GM13976 (cell line): ENCODE results near the gene KRTAP4-3.
"Not testable (repeated sequence)": the region's sequence is repeated elsewhere in the genome, so short reads cannot be mapped to it uniquely, and the experiment has no call there.

Experiments used
- DNase-seq: peaks from one replicate; pipeline ENCODE4 v3.0.0; 2012; ENCODE audit warnings: low spot score
- CTCF ChIP-seq: IDR thresholded peaks from 2 replicates; pipeline ENCODE4 v1.5.1; 2012; ENCODE audit warnings: borderline replicate concordance, mild to moderate bottlenecking; ENCODE audit not compliant: insufficient read depth; ENCODE audit errors: extremely low read depth, missing control alignments, control extremely low read depth
- in situ Hi-C: fragments of 300-500 bp; cut with MboI; formaldehyde crosslinking; loops from one replicate; pipeline ENCODE4 v1.12.0; 2022; ENCODE audit warnings: low sequenced_read_pairs, mixed read lengths, inconsistent platforms; ENCODE audit not compliant: unreplicated experiment

The KRTAP4-3 gene

DNA sequence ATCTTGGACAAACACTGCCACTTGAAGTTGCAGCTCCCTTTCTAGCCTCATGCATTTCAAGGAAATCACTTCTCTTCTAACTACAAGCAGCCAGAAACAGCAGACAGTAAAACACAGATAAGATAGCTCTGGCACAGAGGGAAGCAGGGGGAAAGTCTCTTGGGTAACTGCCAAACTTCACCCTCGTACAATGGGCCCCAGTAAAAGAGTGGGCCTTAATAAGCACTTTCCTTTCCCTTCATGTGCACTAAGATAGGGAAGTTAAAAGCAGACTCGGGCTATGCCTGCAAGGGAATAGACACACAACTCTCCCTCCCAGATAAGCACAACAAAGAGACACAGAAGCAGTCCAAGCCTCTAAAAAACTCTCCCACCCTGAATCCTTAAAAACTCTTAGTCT lies 14.2 kb downstream of the KRTAP4-3 start:
- in situ Hi-C loops = no loop called here
- no peak for DNase-seq
- TF ChIP-seq CTCF = no peak

GRCh38 chr17:41151525-41151924 lies 16.5 kb downstream of the KRTAP4-3 start:
- DNase-seq = no peak
- TF ChIP-seq CTCF = no peak

GRCh38 chr17:41150026-41150425 lies 18.0 kb downstream of the KRTAP4-3 start:
- no peak for TF ChIP-seq CTCF
- in situ Hi-C loops = no loop called here
- no peak for DNase-seq

More at GRCh38 chr17:41151525-41151924, 16.5 kb downstream of the KRTAP4-3 start:
- in situ Hi-C loops = no loop called here

DNA sequence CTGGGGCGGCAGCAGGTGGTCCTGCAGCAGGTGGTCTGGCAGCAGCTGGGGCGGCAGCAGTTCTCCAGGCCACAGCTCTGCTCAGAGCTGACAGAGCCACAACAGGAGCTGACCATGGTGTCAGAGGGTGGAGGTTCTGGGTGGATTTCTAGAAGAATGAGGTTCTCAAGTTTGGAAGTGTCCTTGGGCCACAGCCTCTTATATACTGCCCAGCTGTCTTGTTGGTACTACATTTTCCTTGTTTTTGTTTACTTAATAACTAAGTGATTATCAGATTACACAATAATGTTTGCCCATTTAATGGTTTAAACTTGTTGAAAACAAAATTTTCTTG lies 18.4 kb downstream of the KRTAP4-3 start, which contains the start of gene KRTAP4-5:
KRTAP4-5 (minus strand) TSS at position 174 of the 334 bp plus-strand sequence; CDS start at position 116, 58 bp downstream.
- in situ Hi-C loops = no loop called here
- no peak for TF ChIP-seq CTCF
- no peak for DNase-seq

DNA sequence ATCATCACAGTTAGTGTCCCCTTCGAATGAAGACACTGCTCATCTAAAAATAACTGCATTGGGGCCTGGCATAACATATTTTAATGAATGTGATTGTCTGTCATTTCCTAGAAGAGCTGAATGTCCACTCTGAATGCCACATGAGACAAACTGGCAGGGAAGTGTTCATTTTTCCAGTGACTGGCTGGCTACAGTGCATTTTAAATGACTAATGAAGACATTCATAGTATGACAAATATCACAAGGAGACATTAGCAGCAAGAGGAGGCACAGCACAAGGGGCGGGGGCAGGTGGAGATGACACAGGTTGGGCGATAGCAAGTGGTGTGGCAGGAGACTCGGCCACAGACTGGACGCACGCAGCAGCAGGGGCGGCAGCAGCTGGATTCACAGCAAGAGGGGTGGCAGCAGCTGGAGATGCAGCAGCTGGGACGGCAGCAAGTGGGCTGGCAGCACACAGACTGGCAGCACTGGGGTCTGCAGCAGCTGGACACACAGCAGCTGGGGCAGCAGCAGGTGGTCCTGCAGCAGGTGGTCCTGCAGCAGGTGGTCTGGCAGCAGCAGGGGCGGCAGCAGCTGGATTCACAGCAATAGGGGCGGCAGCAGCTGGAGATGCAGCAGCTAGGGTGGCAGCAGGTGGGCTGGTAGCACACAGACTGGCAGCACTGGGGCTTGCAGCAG lies 18.9 kb downstream of the KRTAP4-3 start:
- DNase-seq, in situ Hi-C loops: not testable (repeated sequence)

DNA sequence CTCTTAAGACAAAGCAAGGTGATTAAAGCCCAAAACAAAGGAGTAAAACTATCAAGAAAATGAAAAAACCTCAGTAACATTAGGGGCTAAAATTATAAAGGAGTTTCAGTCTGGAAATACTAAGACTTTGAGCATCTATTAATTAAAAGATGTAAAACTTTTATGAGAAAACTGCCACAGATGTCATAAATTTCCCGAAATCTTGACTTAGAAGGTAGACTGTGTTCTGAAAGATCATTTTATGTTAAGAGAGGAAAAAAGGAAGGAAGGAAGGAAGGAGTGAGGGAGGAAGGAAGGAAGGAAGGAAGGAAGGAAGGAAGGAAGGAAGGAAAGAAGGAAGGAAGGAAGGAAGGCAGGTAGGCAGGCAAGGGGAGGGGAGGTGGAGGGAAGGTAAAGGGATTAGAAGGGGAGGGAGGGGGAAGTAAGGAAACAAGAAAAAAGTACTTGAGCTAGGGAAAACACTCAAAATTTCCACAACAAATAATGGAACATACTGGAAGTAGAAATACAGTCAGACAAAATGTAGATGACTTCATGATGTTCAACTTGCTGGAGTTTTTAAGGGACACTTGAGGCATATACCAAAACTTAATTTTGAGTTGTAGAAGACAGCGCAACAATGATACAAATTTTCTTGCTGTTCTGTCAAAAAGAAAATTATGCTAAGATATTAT lies 20.4 kb downstream of the KRTAP4-3 start:
- no peak for DNase-seq
- in situ Hi-C loops = no loop called here
- TF ChIP-seq CTCF = no peak

- in situ Hi-C loops = no loop called here
- DNase-seq = no peak
- no peak for TF ChIP-seq CTCF
Observed at GRCh38 chr17:41145261-41145660, 22.8 kb downstream of the KRTAP4-3 start.
